H1 (cell line): ENCODE data around the gene GSTO1. TPM values are rescaled to one million over a fixed set of nuclear protein-coding genes. Genes with fewer than 3 reads are reported as not detected.

Experiments used
- CTCF ChIA-PET: fragments of 300-600 bp; sonication (Branson Sonifier 250); formaldehyde crosslinking; loops from one replicate; lab custom pipeline; 2021; ENCODE audit not compliant: partially characterized antibody; lab: Charles Lee
- POLR2A ChIA-PET: fragments of 300-600 bp; sonication (Branson Sonifier 250); formaldehyde crosslinking; loops from one replicate; lab custom pipeline; 2021; ENCODE audit warnings: inconsistent platforms; ENCODE audit not compliant: partially characterized antibody; lab: Charles Lee
- DNase-seq, 2 experiments: peaks; one replicate each; pipeline versions ENCODE4 v3.0.0 to v3.0.0-alpha.2; 2010 to 2022; ENCODE audit warnings: low spot score in 2 of 2, low read depth in 1 of 2, mixed read lengths in 1 of 2
- FAIRE-seq: peaks from 2 replicates; lab custom pipeline; 2011; peaks lifted over from hg19 to GRCh38; lab: Jason Lieb, UNC
- H2AFZ ChIP-seq: 2 replicates; pipeline ENCODE4 v1.8.1; 2012; ENCODE audit warnings: low read length, inconsistent platforms
- H2AK5ac ChIP-seq: 2 replicates; pipeline ENCODE4 v1.6.1; 2013; ENCODE audit warnings: low read depth, low read length
- H2BK120ac ChIP-seq: replicated peaks from 2 replicates; pipeline ENCODE3; 2013; ENCODE audit warnings: low read depth, low read length, inconsistent platforms
- H2BK12ac ChIP-seq: 2 replicates; pipeline ENCODE4 v1.6.1; 2013; ENCODE audit warnings: low read depth, low read length
- H2BK15ac ChIP-seq: 2 replicates; pipeline ENCODE4 v1.6.1; 2013; ENCODE audit warnings: low read length
- H2BK20ac ChIP-seq: 2 replicates; pipeline ENCODE4 v1.6.1; 2013; ENCODE audit warnings: low read length
- H2BK5ac ChIP-seq: 2 replicates; pipeline ENCODE4 v1.6.1; 2013; ENCODE audit warnings: low read depth, low read length
- H3K14ac ChIP-seq: 2 replicates; pipeline ENCODE4 v1.6.1; 2013; ENCODE audit warnings: inconsistent platforms; ENCODE audit not compliant: insufficient read length
- H3K18ac ChIP-seq: 2 replicates; pipeline ENCODE4 v1.6.1; 2013; ENCODE audit warnings: low read length; ENCODE audit errors: extremely low read depth
- H3K23ac ChIP-seq: 2 replicates; pipeline ENCODE4 v1.6.1; 2013; ENCODE audit warnings: inconsistent platforms; ENCODE audit not compliant: insufficient read length
- H3K23me2 ChIP-seq: 2 replicates; pipeline ENCODE4 v1.6.1; 2013; ENCODE audit warnings: low read depth, low read length
- H3K27ac ChIP-seq: 2 replicates; pipeline ENCODE4 v1.6.1; 2011; ENCODE audit warnings: low read depth, low read length, inconsistent platforms
- H3K27me3 ChIP-seq, 4 experiments: replicated peaks in 1 of 4; 1 replicate in 1 of 4; 2 replicates in 3 of 4; pipeline versions ENCODE4 v1.6.1 to v1.8.1; 2011 to 2013; ENCODE audit warnings: low read length in 3 of 4, mild to moderate bottlenecking in 3 of 4, inconsistent platforms in 2 of 4, mixed read lengths in 2 of 4, moderate library complexity in 1 of 4; ENCODE audit not compliant: control insufficient read depth in 3 of 4, insufficient read depth in 3 of 4; ENCODE audit errors: extremely low read depth in 1 of 4
- H3K36me3 ChIP-seq, 4 experiments: 2 replicates each; pipeline versions ENCODE4 v1.6.1 to v1.8.1; 2011 to 2013; ENCODE audit warnings: mild to moderate bottlenecking in 4 of 4, low read length in 3 of 4, moderate library complexity in 2 of 4, control low read depth in 1 of 4, inconsistent platforms in 1 of 4; ENCODE audit not compliant: insufficient read depth in 4 of 4, control insufficient read depth in 2 of 4
- H3K4ac ChIP-seq: replicated peaks from 2 replicates; pipeline ENCODE3; 2013; ENCODE audit warnings: low read length, low read depth, mixed read lengths, inconsistent platforms; ENCODE audit not compliant: insufficient read length
- H3K4me1 ChIP-seq, 4 experiments: replicated peaks in 1 of 4; 1 replicate in 1 of 4; 2 replicates in 3 of 4; pipeline versions ENCODE4 v1.6.1 to v1.8.1; 2011 to 2013; ENCODE audit warnings: low read length in 3 of 4, inconsistent platforms in 2 of 4, mixed read lengths in 1 of 4; ENCODE audit not compliant: insufficient read depth in 4 of 4, control insufficient read depth in 3 of 4
- H3K4me2 ChIP-seq, 2 experiments: 2 replicates each; pipeline versions ENCODE4 v1.6.1 to v1.8.1; 2011 to 2013; ENCODE audit warnings: low read depth in 2 of 2, low read length in 2 of 2, control low read depth in 1 of 2, inconsistent platforms in 1 of 2, mild to moderate bottlenecking in 1 of 2; ENCODE audit not compliant: insufficient read depth in 1 of 2
- H3K4me3 ChIP-seq, 4 experiments: fragments of 200-600, 300-600 bp in 1 of 4; sonication (generic), shearing (Covaris generic), sonication (Bioruptor Twin) in 1 of 4; 2 replicates each; pipeline versions ENCODE4 v1.5.1 to v1.8.1; 2011 to 2016; ENCODE audit warnings: low read length in 4 of 4, low read depth in 3 of 4, control low read depth in 2 of 4, inconsistent platforms in 2 of 4, mild to moderate bottlenecking in 2 of 4, mixed read lengths in 1 of 4, moderate library complexity in 1 of 4; ENCODE audit not compliant: insufficient read depth in 2 of 4; ENCODE audit errors: extremely low read depth in 1 of 4
- H3K56ac ChIP-seq: replicated peaks from 2 replicates; pipeline ENCODE3; 2013; ENCODE audit warnings: low read depth, mild to moderate bottlenecking, mixed read lengths, low read length, inconsistent platforms; ENCODE audit not compliant: insufficient read length
- H3K79me1 ChIP-seq: 2 replicates; pipeline ENCODE4 v1.6.1; 2013; ENCODE audit warnings: low read depth, low read length, control low read depth
- H3K79me2 ChIP-seq, 2 experiments: 2 replicates each; pipeline versions ENCODE4 v1.6.1 to v1.8.1; 2012 to 2013; ENCODE audit warnings: low read length in 2 of 2, mild to moderate bottlenecking in 2 of 2, inconsistent platforms in 1 of 2; ENCODE audit not compliant: insufficient read depth in 2 of 2, control insufficient read depth in 1 of 2
- H3K9ac ChIP-seq, 4 experiments: replicated peaks in 1 of 4; 1 replicate in 1 of 4; 2 replicates in 3 of 4; pipeline versions ENCODE4 v1.6.1 to v1.8.1; 2011 to 2013; ENCODE audit warnings: low read depth in 3 of 4, low read length in 3 of 4, control low read depth in 2 of 4, mild to moderate bottlenecking in 2 of 4, moderate library complexity in 2 of 4, inconsistent platforms in 1 of 4; ENCODE audit errors: extremely low read depth in 1 of 4
- H3K9me3 ChIP-seq, 2 experiments: 2 replicates each; pipeline versions ENCODE4 v1.6.1 to v1.8.1; 2012 to 2013; ENCODE audit warnings: mild to moderate bottlenecking in 2 of 2, moderate library complexity in 2 of 2, control low read depth in 1 of 2, inconsistent platforms in 1 of 2, low read depth in 1 of 2, low read length in 1 of 2, mixed read lengths in 1 of 2; ENCODE audit not compliant: insufficient read depth in 2 of 2
- H4K20me1 ChIP-seq, 2 experiments: replicated peaks in 1 of 2; 2 replicates each; pipeline versions ENCODE3 to v1.8.1; 2011 to 2013; ENCODE audit warnings: inconsistent platforms in 2 of 2, low read length in 2 of 2, mild to moderate bottlenecking in 1 of 2; ENCODE audit not compliant: insufficient read depth in 2 of 2, control insufficient read depth in 1 of 2
- H4K5ac ChIP-seq: 2 replicates; pipeline ENCODE4 v1.6.1; 2013; ENCODE audit warnings: low read length, low read depth, mixed read lengths, inconsistent platforms; ENCODE audit not compliant: insufficient read length
- H4K8ac ChIP-seq: 2 replicates; pipeline ENCODE4 v1.8.0; 2013; ENCODE audit warnings: mild to moderate bottlenecking, moderate library complexity, low read length, inconsistent platforms; ENCODE audit not compliant: insufficient read depth; ENCODE audit errors: extremely low read depth
- H4K91ac ChIP-seq: replicated peaks from 2 replicates; pipeline ENCODE3; 2013; ENCODE audit warnings: low read length, mixed read lengths, inconsistent platforms; ENCODE audit not compliant: insufficient read length
- ASH2L ChIP-seq: fragments of 200-600, 300-600 bp; sonication (generic); IDR thresholded peaks from one replicate; pipeline ENCODE4 v1.7.1; 2017; ENCODE audit warnings: low read length
- ATF3 ChIP-seq: IDR thresholded peaks from 2 replicates; pipeline ENCODE4 v1.6.1; 2011; ENCODE audit warnings: low read depth, mild to moderate bottlenecking, low read length; ENCODE audit not compliant: insufficient read depth
- BRCA1 ChIP-seq: IDR thresholded peaks from 2 replicates; pipeline ENCODE4 v1.6.1; 2012; ENCODE audit warnings: low read depth, low read length, improper control_type of control experiment
- E2F6 ChIP-seq: IDR thresholded peaks from 2 replicates; pipeline ENCODE4 v1.6.1; 2012; ENCODE audit warnings: inconsistent platforms
- KDM4A ChIP-seq: IDR thresholded peaks from one replicate; pipeline ENCODE4 v1.7.1; 2012; ENCODE audit warnings: low read depth, mild to moderate bottlenecking, moderate library complexity, low read length, inconsistent platforms; ENCODE audit not compliant: severe bottlenecking
- PHF8 ChIP-seq: fragments of 200-600 bp; sonication (generic); conservative IDR thresholded peaks from 2 replicates; pipeline ENCODE4 v1.7.1; 2012; ENCODE audit warnings: low read depth, mild to moderate bottlenecking, inconsistent platforms, low read length, moderate library complexity
- RBBP5 ChIP-seq: IDR thresholded peaks from 2 replicates; pipeline ENCODE4 v1.7.1; 2012; ENCODE audit warnings: low read depth, mild to moderate bottlenecking, inconsistent platforms, low read length, moderate library complexity, borderline replicate concordance
- RFX5 ChIP-seq: IDR thresholded peaks from 2 replicates; pipeline ENCODE4 v1.6.1; 2011; ENCODE audit warnings: low read depth, low read length, improper control_type of control experiment, borderline replicate concordance
- SIN3A ChIP-seq, 2 experiments: IDR thresholded peaks in 1 of 2; conservative IDR thresholded peaks in 1 of 2; 2 replicates each; pipeline ENCODE4 v1.6.1; 2011 to 2012; ENCODE audit warnings: low read length in 2 of 2, improper control_type of control experiment in 1 of 2, low read depth in 1 of 2, mild to moderate bottlenecking in 1 of 2
- SIX5 ChIP-seq: IDR thresholded peaks from 2 replicates; pipeline ENCODE4 v1.6.1; 2011; ENCODE audit warnings: mild to moderate bottlenecking, low read depth, low read length
- SP1 ChIP-seq: IDR thresholded peaks from 2 replicates; pipeline ENCODE4 v1.6.1; 2011; ENCODE audit warnings: low read depth, low read length
- WGBS, 2 experiments: shearing (Covaris generic) in 1 of 2; methylation state at CpG; one replicate each; pipeline versions ENCODE4 v1.1.6 to v1.1.7; 2013 to 2015; ENCODE audit warnings: low lambda C conversion rate in 2 of 2, mixed read lengths in 2 of 2, inconsistent platforms in 1 of 2, low coverage in 1 of 2, missing lambda C conversion rate in 1 of 2; ENCODE audit not compliant: insufficient replicate concordance in 2 of 2, insufficient coverage in 1 of 2, insufficient read length in 1 of 2; ENCODE audit errors: extremely low coverage in 1 of 2, missing lambda C conversion rate in 1 of 2; 5-methylcytosine and 5-hydroxymethylcytosine counted together
- polyA plus RNA-seq, 7 experiments: library from polyadenylated mRNA; depleted of rRNA in 3 of 7; stranded (reverse) in 5 of 7; unstranded in 2 of 7; fragments of >200 nt in 5 of 7; fragments of 200-250 nt in 2 of 7; gene quantifications; 1 replicate in 5 of 7; 2 replicates in 1 of 7; 4 replicates in 1 of 7; pipeline versions ENCODE4 v1.2.1 to v1.2.3, GENCODE V29; 2011 to 2013; ENCODE audit warnings: missing spikeins in 2 of 7, mixed read lengths in 2 of 7
- total RNA-seq: library from RNA; stranded (reverse); fragmentation: NEBNext Ultra II Directional; extraction: Animal tissue kit (Norgen Biotek cat#: 25700); gene quantifications from 2 replicates; pipeline ENCODE4 v1.2.1, GENCODE V29; 2021

Gene GSTO1
- total and polyA plus RNA-seq, 2 of the 8 experiments (the other 6 are each of a cell fraction or from before 2014, with no cell fraction given), result 22.4 to 32.5 TPM

GRCh38 chr10:104300002-104300735, 45.5 kb downstream of the GSTO1 start:
- no peaks in the 10 kb centered on the region for H3K79me1 ChIP-seq
- ChIA-PET CTCF (interaction anchor here (0.9 to 16.1 kb wide), 11 partner anchors 9 to 243 kb away, joined by 3 to 379 read pairs (median 3); partner anchors contain the start of gene CFAP58), POLR2A (interaction anchor here (1.2 to 2.0 kb wide), 3 partner anchors 7 to 38 kb away, joined by 3 to 5 read pairs (median 4); partner anchors contain the start of gene ITPRIP)
- peaks cover 12 to 14% of the 10 kb centered on the region in 2 experiments for H3K9me3 ChIP-seq
- H3K27me3 ChIP-seq, result no peaks in the 10 kb centered on the region
- no peak overlapping the region for H3K4me3 ChIP-seq
- H2AFZ ChIP-seq, result no peak overlapping the region
- H3K14ac ChIP-seq, result no peak overlapping the region
- H2BK20ac ChIP-seq, result no peak overlapping the region
- no peak overlapping the region for H3K4ac ChIP-seq
- H3K23me2 ChIP-seq, result no peaks in the 10 kb centered on the region
- H3K27ac ChIP-seq, result no peak overlapping the region
- H3K4me1 ChIP-seq, result no peaks in the 10 kb centered on the region
- no peak overlapping the region for H4K8ac ChIP-seq
- no peak overlapping the region for H2BK120ac ChIP-seq
- H2AK5ac ChIP-seq, result no peak overlapping the region
- 92% methylated on average over 12 of the region's 12 CpGs; no CpG with 5 or more reads in 1 of the 2 experiments for WGBS, 2 experiments
- no peak overlapping the region for H2BK15ac ChIP-seq
- H4K20me1 ChIP-seq, result no peaks in the 10 kb centered on the region
- H4K91ac ChIP-seq, result no peak overlapping the region
- no peak overlapping the region for H4K5ac ChIP-seq
- DNase-seq, result no peak
- H3K18ac ChIP-seq, result no peak overlapping the region
- no peak overlapping the region for H3K4me2 ChIP-seq
- no peak overlapping the region for H3K9ac ChIP-seq
- no peak overlapping the region for H3K56ac ChIP-seq
- no peak overlapping the region for H3K23ac ChIP-seq
- H2BK12ac ChIP-seq, result no peak overlapping the region
- no peak overlapping the region for H2BK5ac ChIP-seq
- H3K79me2 ChIP-seq, result no peaks in the 10 kb centered on the region
- no peak for FAIRE-seq
- H3K36me3 ChIP-seq, result peaks cover 0 to 2% (median 0%) of the 10 kb centered on the region in 4 experiments; a peak in 2 of 8 replicates
- TF ChIP-seq BRCA1, result no peak
- no peak for TF ChIP-seq RBBP5
- no peak for TF ChIP-seq SIX5
- no peak for TF ChIP-seq KDM4A
- no peak for TF ChIP-seq ASH2L
- no peak for TF ChIP-seq SP1
- no peak for TF ChIP-seq PHF8
- TF ChIP-seq SIN3A (conservative IDR thresholded peaks at IDR 0.05 in 1 of 2, IDR thresholded peaks at IDR 0.05 in 1 of 2; ENCODE audit: low read depth in 1 of 2, low read length in 2 of 2), result no peak
- no peak for TF ChIP-seq RFX5
- no peak for TF ChIP-seq E2F6
- no peak for TF ChIP-seq ATF3
